Measurements from ENCODE around the gene ZNF474.

Gene ZNF474

DNA sequence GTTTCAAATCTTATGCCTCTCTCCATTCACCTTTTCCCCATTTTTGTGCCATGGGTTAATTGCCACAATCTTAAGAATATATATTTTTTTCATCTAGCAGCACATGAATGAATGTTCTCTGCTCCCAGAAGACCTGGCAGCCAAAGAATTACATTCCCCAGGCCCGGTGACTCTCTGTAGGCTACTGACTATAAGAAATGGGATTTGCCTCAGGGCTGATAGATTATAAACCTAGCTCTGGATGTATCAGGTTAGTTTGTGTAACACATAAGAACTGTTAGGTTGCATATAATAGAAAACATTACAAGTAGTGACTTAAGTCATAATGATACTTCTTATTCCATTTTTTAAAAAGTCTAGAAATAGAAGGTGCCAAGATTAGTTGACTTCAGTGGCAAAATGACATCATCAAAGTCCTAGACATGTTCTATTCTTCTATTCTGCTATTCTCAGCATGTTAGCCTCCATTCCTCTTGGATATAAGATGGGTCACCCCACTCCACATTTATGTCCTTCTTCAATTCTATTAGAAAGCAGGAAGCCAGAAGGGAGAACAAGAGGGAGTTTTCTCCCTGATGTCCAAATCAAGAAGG, 10.9 kb upstream of the ZNF474 start:
- DNase-seq (ENCODE audit: low read depth in 2 of 2) = no peak

DNA sequence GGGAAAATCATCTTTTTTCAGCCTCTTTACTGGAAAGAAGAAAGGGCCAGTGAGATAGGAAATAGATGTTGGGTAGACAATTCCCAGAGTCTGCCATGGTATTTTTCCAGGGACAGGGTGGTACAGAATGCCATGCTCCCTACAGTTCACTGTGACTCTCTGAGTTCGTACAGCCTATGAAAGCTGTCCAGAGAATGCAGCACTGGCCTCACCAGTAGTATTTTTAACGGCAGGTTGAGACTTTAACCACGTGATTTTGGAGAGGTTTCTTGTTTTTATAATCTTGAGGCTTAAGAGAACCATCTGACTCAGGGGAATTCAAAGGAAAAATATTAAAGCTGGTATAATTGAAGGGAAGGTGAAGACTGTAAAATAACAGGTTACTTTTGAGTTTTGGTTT, 10.1 kb upstream of the ZNF474 start:
- DNase-seq (ENCODE audit: low read depth in 2 of 2) = no peak

DNA sequence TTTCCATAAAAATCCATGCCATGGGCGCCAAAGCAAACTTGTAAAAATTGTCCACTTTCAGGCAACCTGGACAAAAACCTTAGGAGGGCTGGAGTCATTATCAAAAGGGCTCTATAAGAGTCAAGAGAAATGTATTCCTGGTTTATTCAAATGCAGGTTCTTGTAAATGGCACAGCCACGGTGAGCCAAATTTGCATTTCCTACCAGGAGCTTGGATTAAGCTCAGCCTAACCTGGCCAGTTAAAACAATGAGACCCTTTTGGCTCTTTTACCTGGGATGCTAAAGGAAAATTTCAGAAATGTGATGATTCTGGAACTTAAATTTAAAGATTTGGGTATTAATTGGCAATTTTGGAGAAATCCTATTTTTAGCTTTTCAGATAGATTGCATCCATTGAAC, 8.9 kb upstream of the ZNF474 start:
- no peak for DNase-seq (ENCODE audit: low read depth in 2 of 2)

DNA sequence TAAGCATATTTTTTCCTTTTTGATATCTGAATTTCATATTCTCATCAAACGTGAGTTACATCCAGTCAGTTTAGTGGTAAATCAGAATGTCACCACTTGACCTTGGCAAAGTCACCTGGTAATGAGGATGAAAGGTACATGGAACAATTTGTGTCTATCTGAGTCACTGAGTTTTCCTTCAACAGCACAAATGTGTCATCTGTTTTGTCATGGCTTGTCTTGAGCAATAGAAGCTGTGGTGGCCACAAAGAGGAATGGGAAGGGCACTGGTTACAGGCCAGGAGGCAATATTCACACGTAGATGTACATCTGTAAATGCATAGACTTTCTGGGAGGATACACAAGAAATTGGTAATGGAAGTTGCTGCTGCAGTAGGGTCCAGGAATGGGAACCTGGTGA, 8.4 kb upstream of the ZNF474 start:
- DNase-seq (ENCODE audit: low read depth in 2 of 2) = no peak

DNA sequence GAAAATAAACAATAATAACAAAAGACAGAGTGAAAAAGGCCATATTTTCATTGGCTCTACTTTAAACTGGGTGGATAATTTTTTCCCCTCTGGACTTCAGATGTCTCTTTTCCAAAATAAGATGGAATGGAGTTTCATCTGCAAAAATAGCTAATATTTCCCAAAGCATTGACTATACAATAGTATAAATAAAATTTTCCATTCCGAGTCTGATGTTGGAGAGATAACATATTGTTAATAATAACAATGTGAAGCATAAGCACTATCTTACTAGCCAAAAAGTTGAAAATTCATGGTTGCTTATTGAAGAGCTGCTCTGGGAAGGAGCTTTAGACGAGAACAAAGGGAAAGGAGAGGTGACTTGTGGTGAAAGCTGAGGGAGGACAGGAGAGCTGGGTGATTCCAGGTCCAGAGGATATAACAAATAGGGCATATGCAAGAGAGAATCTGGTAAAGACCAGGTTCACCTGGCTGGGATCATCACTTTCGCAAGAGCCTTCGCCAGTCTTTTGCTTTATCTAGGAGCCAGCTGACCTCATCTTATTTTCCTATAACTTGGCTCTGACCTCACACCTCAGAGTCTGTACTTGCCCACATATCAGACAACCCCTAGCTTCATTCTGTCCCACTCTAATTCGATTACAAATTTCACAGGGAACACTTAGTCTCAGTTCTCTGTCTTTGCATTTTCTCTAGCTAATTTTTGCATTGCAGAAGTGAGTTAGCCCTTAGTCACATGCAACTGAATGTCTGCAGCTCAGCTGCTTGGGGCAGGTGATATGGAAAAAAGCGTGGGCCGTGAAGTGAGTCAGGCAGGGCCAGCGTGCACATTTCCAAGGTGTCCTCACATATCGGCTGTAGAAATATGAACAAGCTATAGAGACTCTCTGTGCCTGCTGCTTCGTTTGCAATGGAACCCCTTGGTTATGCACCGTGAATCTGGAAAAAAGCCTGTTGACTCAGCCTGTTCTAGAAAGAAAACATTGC, 7.6 kb upstream of the ZNF474 start:
- no peak for DNase-seq (ENCODE audit: low read depth in 2 of 2)

DNA sequence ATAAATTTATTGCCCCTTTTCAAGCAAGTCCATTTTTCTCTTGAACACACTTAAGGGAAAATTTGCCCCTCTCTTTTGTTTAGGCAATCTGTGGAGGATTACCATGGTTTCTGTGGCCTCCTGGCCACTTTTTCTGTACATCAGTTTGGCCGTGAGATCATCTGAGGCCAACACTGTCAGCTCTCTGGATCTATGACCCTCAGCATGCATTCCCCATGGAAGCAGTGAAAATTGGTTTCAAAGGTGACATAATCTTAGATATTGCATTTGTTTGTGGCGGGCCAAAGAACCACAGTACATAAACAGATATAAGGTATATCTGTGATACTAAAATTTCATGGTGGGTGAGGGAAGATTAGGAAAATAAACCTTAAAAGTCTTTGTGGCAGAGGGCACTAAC, 4.6 kb upstream of the ZNF474 start:
- DNase-seq (ENCODE audit: low read depth in 2 of 2) = no peak

DNA sequence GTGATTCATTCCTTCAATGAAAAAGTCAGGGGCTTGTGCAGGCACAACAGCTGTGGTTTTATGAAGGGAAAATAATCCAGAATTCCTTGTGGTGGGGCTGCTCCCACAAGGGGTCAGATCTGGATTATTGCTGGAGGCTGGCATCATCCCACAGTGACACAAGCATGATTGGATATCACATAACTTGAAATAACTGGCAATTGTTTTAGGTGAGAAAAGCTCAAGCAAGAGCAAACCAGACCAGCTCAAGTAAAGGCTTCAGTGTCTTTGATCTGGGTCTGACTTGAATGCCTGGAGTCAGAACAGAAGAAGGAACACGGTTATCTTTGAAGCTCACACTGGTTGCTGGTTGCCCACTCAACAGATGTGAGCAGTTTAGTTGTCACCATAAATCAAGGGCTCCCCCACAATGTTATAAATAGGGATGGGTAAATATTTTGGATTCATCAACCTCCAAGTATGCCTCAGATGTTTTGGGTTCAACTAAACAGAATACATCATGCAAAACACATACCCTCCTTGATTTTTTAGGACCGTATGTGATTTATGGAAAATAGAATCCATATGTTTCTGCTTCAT, 3.1 kb upstream of the ZNF474 start:
- peak; percentile 72 to 74 for DNase-seq (ENCODE audit: low read depth in 2 of 2)

DNA sequence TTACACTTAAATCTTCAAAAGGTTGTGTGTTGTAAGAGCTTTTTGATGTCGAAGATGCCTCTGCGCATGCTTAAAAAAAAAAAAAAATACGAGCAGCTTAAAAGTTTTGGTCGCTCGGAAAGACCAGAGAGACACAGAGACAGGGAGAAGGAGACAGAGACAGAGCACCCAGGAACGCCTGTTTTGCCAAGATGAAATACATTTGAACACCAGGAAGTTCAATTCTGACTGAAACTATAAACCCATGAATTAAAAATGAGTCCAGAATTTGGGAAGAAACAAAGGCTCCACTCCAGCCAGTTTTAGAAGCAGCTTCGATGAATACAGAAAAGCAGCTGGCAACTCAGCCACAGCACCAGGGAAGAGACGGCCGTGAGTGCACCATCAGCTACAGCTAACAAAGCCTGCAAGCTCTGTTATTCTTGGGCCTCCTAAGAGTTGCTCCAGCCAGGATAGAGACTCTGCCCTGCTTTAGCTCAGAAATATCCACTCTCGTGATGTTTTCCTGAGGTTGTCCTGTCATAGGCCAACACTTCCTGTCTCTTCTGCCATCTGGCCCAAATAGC, 2.5 kb upstream of the ZNF474 start:
- no peak for DNase-seq (ENCODE audit: low read depth in 2 of 2)

DNA sequence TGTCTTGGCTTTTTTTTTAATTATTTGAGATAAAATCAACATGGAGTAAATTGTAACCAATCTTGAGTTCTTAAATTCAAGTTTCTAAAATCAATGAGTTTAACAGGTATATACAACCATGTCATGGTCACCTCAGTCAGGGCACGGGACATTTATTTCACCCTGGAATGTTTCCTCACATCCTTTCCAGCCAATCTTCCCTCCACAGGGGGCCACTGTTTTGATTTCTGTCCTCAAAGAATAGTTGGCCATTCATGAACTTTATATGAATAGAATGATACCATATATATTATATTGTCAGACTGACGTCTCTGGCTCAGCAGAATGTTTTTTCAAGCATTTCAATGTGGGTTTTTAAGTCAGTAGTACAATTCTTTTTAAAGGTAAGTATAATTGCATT, 806 bp downstream of the ZNF474 start:
- DNase-seq (ENCODE audit: low read depth in 2 of 2) = no peak

DNA sequence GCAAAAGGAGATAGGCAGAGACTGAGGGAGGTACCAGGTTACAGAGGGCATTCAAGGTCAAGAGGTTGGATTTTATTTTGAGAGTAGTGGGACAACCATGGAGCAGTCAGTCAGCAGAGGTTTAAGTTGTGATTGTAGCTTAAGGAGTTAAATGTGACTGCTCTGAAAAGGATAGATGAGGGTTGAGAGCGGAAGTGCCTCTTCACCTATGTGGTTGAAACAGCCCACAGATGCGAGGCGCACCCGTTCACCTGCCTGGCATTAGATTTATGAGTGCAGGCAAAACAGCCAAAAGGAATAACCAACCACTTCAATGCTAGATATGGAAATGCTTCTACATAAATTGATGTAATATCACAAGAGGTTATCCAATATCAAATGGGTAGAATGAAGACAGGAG, 8.4 kb downstream of the ZNF474 start:
- DNase-seq (ENCODE audit: low read depth in 2 of 2) = no peak

DNA sequence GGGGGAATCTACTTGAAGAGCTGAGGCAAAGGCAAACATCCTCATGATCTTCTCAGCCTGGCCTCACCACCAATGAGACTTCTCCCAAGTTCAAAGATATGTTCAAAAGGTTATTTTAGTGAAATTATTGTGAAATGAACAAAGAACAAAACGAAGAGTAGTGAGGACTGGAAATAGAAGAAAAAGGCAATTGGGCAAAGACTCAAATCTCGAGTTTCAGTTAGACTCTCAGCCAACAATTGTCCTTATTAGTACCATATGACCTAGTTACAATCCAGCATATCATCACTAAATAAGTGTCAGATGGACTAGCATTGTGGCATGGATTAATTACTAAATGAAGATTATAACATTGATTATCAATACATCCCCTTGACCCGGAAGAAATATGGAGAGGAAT, 9.0 kb downstream of the ZNF474 start:
- no peak for DNase-seq (ENCODE audit: low read depth in 2 of 2)

DNA sequence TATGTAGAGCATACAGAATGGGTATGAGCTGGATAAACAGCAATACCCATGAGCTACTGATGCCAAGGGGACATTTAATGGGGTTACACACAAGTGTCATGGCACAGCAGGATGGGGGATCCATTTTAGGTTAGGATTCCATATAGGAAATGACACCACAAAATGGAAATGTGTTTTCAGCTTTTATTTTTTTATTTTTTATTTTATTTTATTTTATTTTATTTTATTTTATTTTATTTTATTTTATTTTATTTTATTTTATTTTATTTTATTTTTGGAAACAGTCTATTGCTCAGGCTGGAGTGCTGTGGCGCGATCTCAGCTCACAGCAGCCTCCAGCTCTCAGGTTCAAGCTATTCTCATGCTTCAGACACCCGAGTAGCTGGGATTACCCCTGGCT, 11.6 kb downstream of the ZNF474 start:
- DNase-seq (ENCODE audit: low read depth in 2 of 2) = no peak

DNA sequence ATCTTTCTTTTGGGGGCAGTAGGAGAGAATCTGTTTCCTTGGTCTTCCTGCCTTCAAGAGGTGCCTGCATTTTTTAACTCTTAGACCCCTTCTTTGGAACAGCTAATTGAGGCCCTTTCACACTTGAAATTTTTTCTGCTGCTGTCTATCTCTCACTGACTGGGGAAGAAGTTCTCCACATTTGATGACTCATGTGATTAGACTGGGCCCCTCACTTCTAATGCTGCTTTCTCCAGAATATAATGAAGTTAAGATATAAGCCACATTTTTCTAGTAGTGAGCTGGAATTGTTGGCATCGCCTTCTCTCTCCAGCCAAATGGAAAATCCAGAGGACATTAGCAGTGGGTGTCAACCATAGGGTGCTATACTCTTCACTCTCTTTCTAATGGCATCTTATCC, 12.4 kb downstream of the ZNF474 start:
- DNase-seq (ENCODE audit: low read depth in 2 of 2) = no peak

DNA sequence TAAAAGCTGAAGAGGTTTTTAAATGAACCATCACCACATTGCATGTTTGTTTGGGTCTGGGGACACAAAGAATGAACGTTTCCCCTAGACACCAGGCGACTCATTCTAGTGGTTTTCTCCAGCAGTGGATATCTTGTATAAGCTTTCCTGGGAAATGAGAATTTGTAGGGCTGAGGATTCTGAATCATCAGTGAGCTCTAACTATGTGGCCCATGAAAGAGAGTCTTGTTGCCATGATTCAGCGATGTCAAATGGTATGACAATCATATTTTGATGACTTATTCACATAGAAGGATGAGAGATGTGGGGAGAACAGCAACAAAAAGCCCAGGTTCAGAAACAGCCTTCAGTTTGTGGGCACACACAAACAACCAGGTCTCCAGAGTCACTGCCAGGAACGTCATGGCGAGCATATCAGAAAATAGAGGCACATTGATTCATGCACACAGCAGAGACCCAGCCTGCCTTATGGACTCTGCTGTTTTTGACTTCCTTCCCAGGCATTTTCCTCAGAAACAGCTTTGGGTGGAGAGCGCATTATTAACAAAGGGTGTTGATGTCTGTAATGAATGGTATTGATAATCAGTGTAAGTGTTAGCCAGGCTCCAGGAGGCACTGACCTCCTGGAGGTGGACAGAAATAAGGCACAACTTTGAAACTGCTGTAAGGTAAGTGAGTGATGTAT, 13.3 kb downstream of the ZNF474 start:
- no peak for DNase-seq (ENCODE audit: low read depth in 2 of 2)

DNA sequence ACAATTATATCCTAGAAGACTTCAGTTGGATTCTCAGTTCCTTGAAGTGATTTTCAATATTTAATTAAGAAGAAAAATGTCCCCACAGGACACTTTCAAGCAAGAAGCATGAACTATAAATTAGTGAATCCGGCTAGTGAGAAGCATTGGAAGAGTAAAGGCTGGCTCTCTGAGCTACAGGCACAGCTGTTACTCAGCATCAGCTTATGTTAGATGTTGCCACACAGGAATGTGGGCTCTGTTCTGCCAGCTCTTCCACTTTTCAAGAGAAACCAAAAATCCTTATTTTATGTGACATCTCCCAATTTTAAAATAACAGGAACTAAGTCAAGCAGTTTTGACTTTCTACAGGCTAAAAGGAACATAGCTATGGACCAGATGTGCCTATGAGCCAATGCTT, 14.9 kb downstream of the ZNF474 start:
- no peak for DNase-seq (ENCODE audit: low read depth in 2 of 2)

DNA sequence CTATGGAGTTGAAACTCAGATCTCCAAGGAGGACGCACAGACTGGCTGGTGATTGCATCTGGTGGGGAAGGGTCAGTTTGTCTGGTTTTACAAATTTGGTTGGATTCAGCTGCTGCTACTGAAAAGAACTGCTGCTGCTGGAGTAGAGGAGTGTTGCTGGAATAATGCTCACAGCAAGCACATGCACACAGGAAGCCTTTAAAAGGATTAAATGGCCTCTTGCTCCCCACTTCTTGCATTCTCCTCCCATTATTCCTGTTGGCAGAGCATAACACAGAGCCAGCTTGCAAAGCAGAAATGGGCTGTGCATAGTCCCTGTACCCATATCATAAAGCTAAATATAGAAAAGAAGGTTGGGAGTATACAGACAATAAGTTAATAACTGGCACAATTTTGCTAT, 16.6 kb downstream of the ZNF474 start:
- DNase-seq (ENCODE audit: low read depth in 2 of 2) = no peak

DNA sequence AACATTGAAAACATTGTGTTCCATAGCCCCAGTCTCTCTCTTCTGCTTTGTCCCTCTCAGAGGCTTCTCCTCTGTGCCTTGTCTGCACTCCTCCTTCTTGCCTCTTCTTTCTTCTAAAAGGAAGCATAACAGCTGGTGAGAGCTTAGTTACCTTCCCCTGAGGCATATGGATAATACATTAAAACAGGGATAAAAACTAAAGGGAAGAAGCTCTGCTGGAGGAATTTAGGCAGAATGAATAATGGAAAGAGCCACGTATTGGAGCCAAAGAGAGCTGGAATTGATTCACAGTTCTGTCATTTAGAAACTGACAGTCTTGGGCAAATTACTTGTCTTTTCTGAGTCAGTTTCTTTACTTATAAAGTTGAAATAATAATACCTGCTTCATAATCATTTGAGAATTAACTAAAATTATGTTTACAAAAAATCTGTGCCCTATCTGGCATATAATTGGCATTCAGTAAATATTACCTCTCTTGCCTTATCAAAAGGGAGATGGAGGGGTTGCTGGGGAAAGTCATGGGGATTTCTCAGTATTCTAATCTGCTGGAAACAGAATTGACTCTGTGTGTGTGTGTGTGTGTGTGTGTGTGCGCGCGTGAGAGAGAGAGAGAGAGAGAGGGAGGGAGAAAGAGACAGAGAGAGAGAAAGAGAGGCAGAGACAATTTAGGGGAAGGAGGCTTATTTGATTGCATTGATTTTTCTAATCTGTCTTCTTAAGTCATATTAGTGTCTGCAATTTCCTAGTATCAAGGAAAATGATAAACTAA, 20.2 kb downstream of the ZNF474 start:
- no peak for DNase-seq (ENCODE audit: low read depth in 2 of 2)

DNA sequence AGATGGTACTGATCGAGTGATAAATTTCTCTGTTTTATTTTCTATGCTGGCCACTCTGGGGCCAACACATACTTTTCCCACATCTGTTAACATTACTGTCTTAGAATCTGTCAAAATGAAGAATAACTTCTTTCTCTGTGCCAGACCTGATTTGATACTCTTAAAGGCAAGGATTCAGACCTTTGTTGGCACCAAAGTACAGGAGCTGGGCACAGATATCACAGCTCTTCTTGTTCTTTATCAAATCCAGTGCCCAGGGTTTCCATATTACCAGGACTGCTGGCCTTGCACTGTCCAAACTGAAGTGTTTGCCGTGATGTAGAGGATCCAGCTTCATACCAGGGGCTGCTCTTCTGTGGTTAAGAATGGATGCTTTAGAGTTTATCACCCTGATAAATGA, 20.9 kb downstream of the ZNF474 start:
- no peak for DNase-seq (ENCODE audit: low read depth in 2 of 2)

DNA sequence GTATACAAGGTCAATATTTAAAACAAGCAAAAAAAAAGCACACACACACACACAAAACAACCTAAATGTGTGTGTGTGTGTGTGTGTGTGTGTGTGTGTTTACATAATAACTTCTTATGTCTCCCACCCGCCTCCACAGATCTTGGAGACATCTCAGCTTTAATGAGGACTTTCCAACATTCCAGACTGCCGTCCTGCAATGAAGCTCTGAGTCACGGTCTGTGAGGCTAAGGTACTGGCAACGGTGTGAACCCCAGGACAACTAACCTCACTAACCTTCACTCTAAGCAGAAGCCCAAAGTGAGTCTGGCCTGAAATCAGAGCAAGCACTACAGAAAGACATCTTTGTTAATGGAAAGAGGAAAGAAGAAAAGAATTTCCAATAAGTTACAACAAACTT, 22.3 kb downstream of the ZNF474 start:
- DNase-seq (ENCODE audit: low read depth in 2 of 2) = no peak

DNA sequence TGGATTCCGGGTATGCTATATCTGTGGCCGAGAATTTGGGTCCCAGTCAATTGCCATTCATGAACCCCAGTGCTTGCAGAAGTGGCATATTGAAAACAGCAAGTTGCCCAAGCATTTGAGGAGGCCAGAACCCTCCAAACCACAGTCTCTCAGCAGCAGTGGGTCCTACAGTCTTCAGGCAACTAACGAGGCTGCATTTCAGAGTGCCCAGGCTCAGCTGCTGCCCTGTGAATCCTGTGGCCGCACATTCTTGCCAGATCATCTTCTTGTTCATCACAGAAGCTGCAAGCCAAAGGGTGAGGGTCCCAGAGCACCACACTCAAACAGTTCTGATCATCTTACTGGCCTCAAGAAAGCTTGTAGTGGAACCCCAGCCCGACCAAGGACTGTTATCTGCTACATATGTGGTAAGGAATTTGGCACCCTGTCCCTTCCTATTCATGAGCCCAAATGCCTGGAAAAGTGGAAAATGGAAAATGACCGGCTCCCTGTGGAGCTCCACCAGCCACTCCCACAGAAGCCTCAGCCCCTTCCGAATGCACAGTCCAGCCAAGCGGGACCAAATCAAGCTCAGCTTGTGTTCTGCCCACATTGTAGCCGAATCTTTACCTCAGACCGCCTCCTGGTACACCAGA, 23.0 kb downstream of the ZNF474 start:
- DNase-seq (ENCODE audit: low read depth in 2 of 2) = no peak

DNA sequence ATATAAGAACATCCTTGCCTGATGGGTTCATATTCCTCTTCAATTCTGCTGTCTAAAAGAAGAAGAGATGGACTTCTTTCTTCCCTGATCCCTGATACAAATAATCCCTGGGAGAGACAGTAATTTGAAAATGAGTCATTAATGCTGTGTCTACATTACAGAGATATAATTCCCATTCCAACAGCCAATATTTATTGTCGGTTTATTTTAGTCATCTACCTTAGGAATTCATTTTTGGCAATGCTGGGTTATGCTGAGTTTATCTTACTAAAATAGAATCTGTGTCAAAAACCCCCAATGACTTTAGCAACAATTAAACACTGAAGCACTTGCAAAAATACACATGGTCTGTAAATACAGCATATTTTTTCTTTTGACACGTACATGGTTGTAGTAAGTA, 23.9 kb downstream of the ZNF474 start:
- peak; percentile 93 to 95 for DNase-seq (ENCODE audit: low read depth in 2 of 2)
